Bronchial epithelial cell (primary cell): ENCODE results near the gene RALGDS. TPM values are rescaled to one million over a fixed set of nuclear protein-coding genes. Genes with fewer than 3 reads are reported as not detected.

ENCODE experiments used
- DNase-seq: peaks from one replicate; pipeline ENCODE4 v3.0.0-alpha.2; 2010; ENCODE audit warnings: low read depth
- FAIRE-seq: peaks from 2 replicates; lab custom pipeline; 2011; peaks lifted over from hg19 to GRCh38; lab: Jason Lieb, UNC
- H3K27me3 ChIP-seq: 2 replicates; pipeline ENCODE4 v1.5.1; 2011; ENCODE audit warnings: low read length; ENCODE audit not compliant: control insufficient read depth, insufficient read depth
- H3K36me3 ChIP-seq: 2 replicates; pipeline ENCODE4 v1.5.1; 2011; ENCODE audit warnings: low read length; ENCODE audit not compliant: control insufficient read depth, insufficient read depth
- H3K4me3 ChIP-seq: 2 replicates; pipeline ENCODE4 v1.5.1; 2011; ENCODE audit warnings: mild to moderate bottlenecking, low read depth, low read length, control low read depth
- CTCF ChIP-seq: IDR thresholded peaks from 2 replicates; pipeline ENCODE4 v1.5.1; 2011; ENCODE audit warnings: mild to moderate bottlenecking, moderate library complexity, low read length, control low read depth, inconsistent platforms; ENCODE audit not compliant: insufficient read depth, severe bottlenecking
- total RNA-seq: library from RNA; depleted of rRNA; stranded (reverse); fragments of >200 nt; gene quantifications from 2 replicates; pipeline ENCODE4 v1.2.1, GENCODE V29; 2014

Gene RALGDS
- total RNA-seq, 1 donor from 2014 or later: 18.7 TPM

- no peak for TF ChIP-seq CTCF
- DNase-seq (peak; percentile 57), FAIRE-seq (no peak)
- peak overlapping the region; percentile 88 for H3K4me3 ChIP-seq
- no peaks in the 10 kb centered on the region for H3K27me3 ChIP-seq
- H3K36me3 ChIP-seq: peaks cover 8% of the 10 kb centered on the region
Measured at GRCh38 chr9:133148199-133149129, 27.4 kb upstream of the RALGDS start.

GRCh38 chr9:133147412-133148198 lies 26.6 kb upstream of the RALGDS start:
- peak; percentile 98 for TF ChIP-seq CTCF
- H3K36me3 ChIP-seq: peaks cover 12% of the 10 kb centered on the region
- H3K4me3 ChIP-seq: peak overlapping the region; percentile 88
- peak; percentile 73 for DNase-seq
- no peaks in the 10 kb centered on the region for H3K27me3 ChIP-seq
- no peak for FAIRE-seq

- DNase-seq (no peak), FAIRE-seq (no peak)
- TF ChIP-seq CTCF: no peak
- Histone ChIP-seq H3K4me3 (no peak overlapping the region), H3K36me3 (peaks cover 12% of the 10 kb centered on the region), H3K27me3 (no peaks in the 10 kb centered on the region)
Measured at GRCh38 chr9:133146746-133147411, 25.8 kb upstream of the RALGDS start.

GRCh38 chr9:133144904-133145851 lies 24.1 kb upstream of the RALGDS start:
- peak; percentile 79 for FAIRE-seq

More at GRCh38 chr9:133144904-133145851, 24.1 kb upstream of the RALGDS start:
- TF ChIP-seq CTCF: no peak
- Histone ChIP-seq H3K27me3 (no peaks in the 10 kb centered on the region), H3K36me3 (peaks cover 14% of the 10 kb centered on the region), H3K4me3 (no peak overlapping the region)
- DNase-seq: no peak
